Tibial nerve (tissue), 4 donors: ENCODE data around the gene RAB3C. TPM values are rescaled to one million over a fixed set of nuclear protein-coding genes. Genes with fewer than 3 reads are reported as not detected.
"Not testable (repeated sequence)": the region's sequence is repeated elsewhere in the genome, so short reads cannot be mapped to it uniquely, and the experiment has no call there.

ENCODE experiments used
- DNase-seq, 2 donors: peaks; one replicate each; pipeline ENCODE4 v3.0.0-alpha.2; 2019; ENCODE audit warnings: low spot score in 2 of 2
- H3K27ac ChIP-seq, 4 donors: fragments of 200-600 bp; sonication (generic) in 3 of 4; one replicate each; pipeline ENCODE4 v1.5.1; 2017 to 2019; ENCODE audit warnings: mild to moderate bottlenecking in 1 of 4
- H3K27me3 ChIP-seq, 2 donors: fragments of 200-600 bp; sonication (generic) in 1 of 2; one replicate each; pipeline versions ENCODE4 v1.5.1 to v1.6.0; 2017 to 2019
- H3K36me3 ChIP-seq, 3 donors: fragments of 200-600 bp; sonication (generic); one replicate each; pipeline ENCODE4 v1.5.1; 2018 to 2019
- H3K4me1 ChIP-seq, 4 donors: fragments of 200-600 bp; sonication (generic) in 3 of 4; one replicate each; pipeline ENCODE4 v1.5.1; 2017 to 2019
- H3K4me3 ChIP-seq, 4 donors: fragments of 200-600 bp; sonication (generic) in 3 of 4; one replicate each; pipeline ENCODE4 v1.5.1; 2017 to 2019; ENCODE audit warnings: mild to moderate bottlenecking in 1 of 4, moderate library complexity in 1 of 4
- H3K9me3 ChIP-seq, 4 donors: fragments of 200-600 bp; sonication (generic) in 3 of 4; one replicate each; pipeline ENCODE4 v1.5.1; 2017 to 2019
- CTCF ChIP-seq, 5 experiments: fragments of 200-600 bp in 3 of 5; fragments of 450-650 bp in 2 of 5; sonication (generic) in 3 of 5; IDR thresholded peaks; one replicate each; pipeline ENCODE4 v1.5.1; 2016 to 2019; ENCODE audit warnings: antibody characterized with exemption in 5 of 5, mild to moderate bottlenecking in 3 of 5, moderate library complexity in 2 of 5
- EP300 ChIP-seq, 2 donors: sonication (generic); formaldehyde crosslinking; IDR thresholded peaks; one replicate each; pipeline ENCODE4 v1.6.1; 2017; ENCODE audit warnings: antibody characterized with exemption in 2 of 2, mild to moderate bottlenecking in 1 of 2
- POLR2A ChIP-seq, 2 donors: fragments of 450-650 bp; IDR thresholded peaks; one replicate each; pipeline ENCODE4 v1.6.1; 2017; ENCODE audit warnings: antibody characterized with exemption in 2 of 2, mild to moderate bottlenecking in 2 of 2, moderate library complexity in 2 of 2
- WGBS, 2 donors: methylation state at CpG; one replicate each; pipeline ENCODE4 v1.1.5; 2018; 5-methylcytosine and 5-hydroxymethylcytosine counted together
- total RNA-seq, 4 donors: library from RNA; depleted of rRNA; stranded (reverse); fragments of >200 nt; gene quantifications; one replicate each; pipeline ENCODE4 v1.1.0, GENCODE V29; 2016

The RAB3C gene
- total RNA-seq, 4 donors from 2014 or later, result under 0.01 to 1.2 (median 1.0) TPM

DNA sequence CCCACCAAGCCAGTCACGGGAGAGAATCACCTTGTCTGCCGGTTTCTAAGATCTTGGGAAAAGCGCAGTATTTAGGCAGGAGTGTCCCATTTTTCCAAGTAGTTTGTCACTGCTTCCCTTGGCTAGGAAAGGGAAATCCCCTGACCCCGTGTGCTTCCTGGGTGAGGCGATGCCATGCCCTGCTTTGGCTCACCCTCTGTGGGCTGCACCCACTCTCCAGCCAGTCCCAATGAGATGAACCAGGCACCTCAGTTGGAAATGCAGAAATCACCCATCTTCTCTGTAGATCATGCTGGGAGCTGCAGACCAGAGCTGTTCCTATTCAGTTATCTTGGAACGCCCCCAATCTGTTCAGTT lies 116.9 kb downstream of the RAB3C start:
- no peak for DNase-seq
- WGBS, 2 donors, result 90 to 95% methylated on average over 6 of the region's 6 CpGs
- H3K27me3 ChIP-seq, result no peaks in the 10 kb centered on the region
- H3K9me3 ChIP-seq, result peaks cover 0 to 25% (median 5%) of the 10 kb centered on the region in 4 donors
- H3K4me3 ChIP-seq, result no peak overlapping the region
- no peaks in the 10 kb centered on the region for H3K4me1 ChIP-seq
- H3K27ac ChIP-seq, result no peak overlapping the region
- TF ChIP-seq CTCF (IDR thresholded peaks at IDR 0.05) (no peak), EP300 (IDR thresholded peaks at IDR 0.05) (no peak), POLR2A (IDR thresholded peaks at IDR 0.05) (no peak)
- no peaks in the 10 kb centered on the region for H3K36me3 ChIP-seq

- WGBS, 2 donors, result 75 to 80% methylated on average over 3 of the region's 3 CpGs
- Histone ChIP-seq H3K27me3 (no peaks in the 10 kb centered on the region), H3K4me1 (no peaks in the 10 kb centered on the region)
These were observed 121.2 kb downstream of the RAB3C start for GRCh38 chr5:58703925-58704555.

DNA sequence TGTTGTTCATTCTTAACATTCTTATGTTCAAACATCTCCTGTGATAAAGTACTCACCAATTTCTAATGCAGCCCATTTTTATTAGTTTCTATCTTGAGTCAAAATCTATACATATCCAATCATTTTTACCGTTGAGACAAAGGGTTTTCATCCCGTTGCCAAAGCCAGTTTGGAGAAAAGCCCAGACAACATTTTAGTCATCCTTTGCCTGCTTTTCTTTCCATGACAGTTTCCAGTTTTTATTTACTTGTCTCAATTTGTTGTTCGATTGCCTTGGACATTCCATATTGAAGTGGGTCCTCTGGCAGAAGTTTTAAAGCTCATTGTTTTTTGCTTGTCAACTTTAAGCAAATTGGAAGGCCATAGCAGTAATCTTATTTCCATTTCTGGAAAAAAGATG lies 123.9 kb downstream of the RAB3C start:
- H3K36me3 ChIP-seq, result no peaks in the 10 kb centered on the region
- H3K4me1 ChIP-seq, result no peaks in the 10 kb centered on the region
- H3K27ac ChIP-seq, result no peak overlapping the region
- no peak overlapping the region for H3K4me3 ChIP-seq
- peaks cover 0 to 1% (median 0%) of the 10 kb centered on the region in 4 donors for H3K9me3 ChIP-seq
- TF ChIP-seq EP300 (IDR thresholded peaks at IDR 0.05) (no peak), POLR2A (IDR thresholded peaks at IDR 0.05) (no peak), CTCF (IDR thresholded peaks at IDR 0.05) (no peak)
- 42 to 44% methylated on average over 3 of the region's 3 CpGs for WGBS, 2 donors
- DNase-seq, result no peak
- H3K27me3 ChIP-seq, result no peaks in the 10 kb centered on the region

More at GRCh38 chr5:58703925-58704555, 121.2 kb downstream of the RAB3C start:
- no peak for DNase-seq
- Histone ChIP-seq H3K36me3 (no peaks in the 10 kb centered on the region), H3K4me3 (no peak overlapping the region), H3K9me3 (peaks cover 0 to 5% (median 0%) of the 10 kb centered on the region in 4 donors), H3K27ac (no peak overlapping the region)
- no peak for TF ChIP-seq CTCF (IDR thresholded peaks at IDR 0.05)

DNA sequence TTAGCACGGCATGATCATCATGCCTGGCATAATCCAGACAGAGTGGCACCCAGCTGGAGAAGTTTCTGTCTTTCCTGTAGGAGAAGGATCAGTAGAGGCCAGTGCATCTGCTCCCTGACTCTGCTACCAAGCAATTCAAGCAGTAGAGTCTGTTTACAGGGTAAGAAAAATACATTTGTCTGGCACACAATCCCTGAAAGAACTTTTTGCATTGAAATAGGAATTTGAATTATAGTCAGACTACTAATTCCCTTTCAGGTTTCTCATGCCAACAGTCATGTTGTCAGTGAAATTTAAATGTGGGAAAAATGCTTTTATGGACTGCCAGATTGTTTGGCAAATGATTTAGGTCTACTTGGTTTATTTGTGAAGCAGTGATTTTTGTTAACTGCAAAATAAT lies 125.6 kb downstream of the RAB3C start:
- TF ChIP-seq CTCF (IDR thresholded peaks at IDR 0.05) (no peak), POLR2A (IDR thresholded peaks at IDR 0.05) (no peak), EP300 (IDR thresholded peaks at IDR 0.05) (no peak)
- no peaks in the 10 kb centered on the region for H3K27me3 ChIP-seq
- H3K9me3 ChIP-seq, result peaks cover 0 to 7% (median 0%) of the 10 kb centered on the region in 4 donors
- DNase-seq, result no peak
- no peak overlapping the region for H3K27ac ChIP-seq
- no peaks in the 10 kb centered on the region for H3K36me3 ChIP-seq
- H3K4me1 ChIP-seq, result no peaks in the 10 kb centered on the region
- WGBS, 2 donors, result 33% methylated on average over 1 of the region's 1 CpG
- H3K4me3 ChIP-seq, result no peak overlapping the region

- H3K36me3 ChIP-seq, H3K4me1 ChIP-seq, H3K27ac ChIP-seq, H3K27me3 ChIP-seq, H3K4me3 ChIP-seq, DNase-seq: not testable (repeated sequence)
- 95 to 97% methylated on average over 8 of the region's 8 CpGs for WGBS, 2 donors
- H3K9me3 ChIP-seq, result peaks cover 0 to 13% (median 0%) of the 10 kb centered on the region in 4 donors
These were observed 127.5 kb downstream of the RAB3C start for GRCh38 chr5:58710425-58710824.

GRCh38 chr5:58710871-58711270 lies 128.0 kb downstream of the RAB3C start:
- Histone ChIP-seq H3K9me3 (peaks cover 0 to 13% (median 0%) of the 10 kb centered on the region in 4 donors), H3K4me3 (no peak overlapping the region), H3K27ac (no peak overlapping the region), H3K36me3 (no peaks in the 10 kb centered on the region), H3K27me3 (no peaks in the 10 kb centered on the region), H3K4me1 (no peaks in the 10 kb centered on the region)
- WGBS, 2 donors, result 84 to 85% methylated on average over 3 of the region's 3 CpGs
- no peak for TF ChIP-seq EP300 (IDR thresholded peaks at IDR 0.05)
- TF ChIP-seq CTCF (IDR thresholded peaks at IDR 0.05), result no peak
- TF ChIP-seq POLR2A (IDR thresholded peaks at IDR 0.05), result no peak
- DNase-seq, result no peak
